ENCODE results near the gene STK38. TPM values are rescaled to one million over a fixed set of nuclear protein-coding genes. Genes with fewer than 3 reads are reported as not detected.

Gene STK38
- total and polyA plus RNA-seq, 2 of the 4 experiments (the other 2 are of a cell fraction), result 10.6 to 19.7 TPM

DNA sequence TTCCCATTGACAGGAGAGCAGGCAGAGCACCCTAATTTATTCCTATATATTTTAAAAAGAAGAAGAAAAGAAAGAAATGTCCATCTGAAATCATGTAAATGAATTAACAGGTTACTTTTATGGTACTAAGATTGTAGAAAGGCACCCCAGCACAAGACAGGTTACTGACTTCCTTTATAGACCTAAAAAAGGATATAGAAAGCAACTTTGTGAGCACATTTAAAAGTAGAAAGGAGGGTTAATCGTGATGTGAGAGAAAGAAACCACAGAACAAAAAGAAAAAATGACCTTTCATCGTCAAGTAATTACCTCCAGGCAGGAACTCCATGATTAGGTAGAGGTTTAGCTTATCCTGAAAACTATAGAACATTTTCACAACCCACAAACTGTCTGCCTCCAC is 29.9 kb downstream of the STK38 start:
- Histone ChIP-seq H3K9ac (ENCODE audit: low read depth, low read length) (no peak overlapping the region), H3K4me2 (ENCODE audit: low read depth, low read length) (no peak overlapping the region), H2AK5ac (ENCODE audit: low read depth, low read length) (no peak overlapping the region), H2AFZ (replicated peaks; ENCODE audit: low read length, poor library complexity) (no peak overlapping the region), H3K9me3 (ENCODE audit: control insufficient read depth, insufficient read depth, low read length) (no peaks in the 10 kb centered on the region), H3K4me3 (ENCODE audit: insufficient read depth, low read depth, low read length) (no peak overlapping the region), H2AK9ac (replicated peaks; ENCODE audit: low read depth, low read length, poor library complexity) (no peak overlapping the region), H2BK15ac (ENCODE audit: low read depth, low read length) (no peak overlapping the region), H3K79me1 (ENCODE audit: low read depth in 1 of 2, low read length in 2 of 2) (peaks cover 3 to 12% of the 10 kb centered on the region in 2 experiments; a peak in 2 of 4 replicates), H3K4ac (ENCODE audit: low read depth, low read length) (no peak overlapping the region), H4K20me1 (ENCODE audit: insufficient read depth, low read length) (no peaks in the 10 kb centered on the region), H3K18ac (ENCODE audit: low read depth, low read length) (no peak overlapping the region), H3K9me1 (ENCODE audit: insufficient read depth, low read length) (peaks cover 7% of the 10 kb centered on the region; the same call in 1 of the 2 replicates), H3K27ac (ENCODE audit: insufficient read depth, low read length) (no peak overlapping the region), H2BK20ac (ENCODE audit: low read depth, low read length) (no peak overlapping the region), H2BK5ac (ENCODE audit: low read depth, low read length, poor library complexity, severe bottlenecking) (no peak overlapping the region), H3K4me1 (ENCODE audit: control insufficient read depth, insufficient read depth, low read length) (no peaks in the 10 kb centered on the region), H3K36me3 (ENCODE audit: control insufficient read depth, insufficient read depth, low read length) (peaks cover 20% of the 10 kb centered on the region), H3K27me3 (ENCODE audit: control insufficient read depth, insufficient read depth, low read length) (no peaks in the 10 kb centered on the region), H3K14ac (replicated peaks; ENCODE audit: low read depth, low read length) (no peak overlapping the region), H3K56ac (ENCODE audit: extremely low read depth, insufficient read depth, low read length) (no peak overlapping the region), H4K8ac (ENCODE audit: low read depth in 2 of 2, low read length in 2 of 2) (no peak overlapping the region), H4K91ac (ENCODE audit: insufficient read depth, low read depth, low read length) (no peak overlapping the region), H3K23ac (ENCODE audit: low read depth, low read length) (no peak overlapping the region), H2BK120ac (ENCODE audit: low read depth, low read length) (no peak overlapping the region), H4K5ac (ENCODE audit: low read depth, low read length) (no peak overlapping the region)
- ChIA-PET POLR2A (ENCODE audit: unreplicated experiment) (no interaction called here), CTCF (no interaction called here)
- DNase-seq, result no peak
- in situ Hi-C loops (cut with MboI; ENCODE audit: low sequenced_read_pairs) (no loop called here), dilution Hi-C loops (cut with HindIII; ENCODE audit: low sequenced_read_pairs, unreplicated experiment) (no loop called here), intact Hi-C loops (cut with micrococcal nuclease) (no loop called here)
- WGBS, 2 experiments (ENCODE audit: extremely low coverage in 2 of 2, insufficient read length in 1 of 2), result no CpG with 5 or more reads among the region's 2 CpGs
- no TSS peak for BruUV-seq (replicated peaks)
- no peak for TF ChIP-seq SMC3 (IDR thresholded peaks at IDR 0.05; ENCODE audit: low read depth, low read length)
- TF ChIP-seq, protein P1, sequence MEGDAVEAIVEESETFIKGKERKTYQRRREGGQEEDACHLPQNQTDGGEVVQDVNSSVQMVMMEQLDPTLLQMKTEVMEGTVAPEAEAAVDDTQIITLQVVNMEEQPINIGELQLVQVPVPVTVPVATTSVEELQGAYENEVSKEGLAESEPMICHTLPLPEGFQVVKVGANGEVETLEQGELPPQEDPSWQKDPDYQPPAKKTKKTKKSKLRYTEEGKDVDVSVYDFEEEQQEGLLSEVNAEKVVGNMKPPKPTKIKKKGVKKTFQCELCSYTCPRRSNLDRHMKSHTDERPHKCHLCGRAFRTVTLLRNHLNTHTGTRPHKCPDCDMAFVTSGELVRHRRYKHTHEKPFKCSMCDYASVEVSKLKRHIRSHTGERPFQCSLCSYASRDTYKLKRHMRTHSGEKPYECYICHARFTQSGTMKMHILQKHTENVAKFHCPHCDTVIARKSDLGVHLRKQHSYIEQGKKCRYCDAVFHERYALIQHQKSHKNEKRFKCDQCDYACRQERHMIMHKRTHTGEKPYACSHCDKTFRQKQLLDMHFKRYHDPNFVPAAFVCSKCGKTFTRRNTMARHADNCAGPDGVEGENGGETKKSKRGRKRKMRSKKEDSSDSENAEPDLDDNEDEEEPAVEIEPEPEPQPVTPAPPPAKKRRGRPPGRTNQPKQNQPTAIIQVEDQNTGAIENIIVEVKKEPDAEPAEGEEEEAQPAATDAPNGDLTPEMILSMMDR (conservative IDR thresholded peaks at IDR 0.05; ENCODE audit: low read depth, low read length), result no peak
- no peak for TF ChIP-seq NFE2L2 (IDR thresholded peaks at IDR 0.05; ENCODE audit: low read depth, low read length)
- TF ChIP-seq CHD1 (IDR thresholded peaks at IDR 0.05; ENCODE audit: low read depth, low read length), result no peak
- TF ChIP-seq, protein P2, sequence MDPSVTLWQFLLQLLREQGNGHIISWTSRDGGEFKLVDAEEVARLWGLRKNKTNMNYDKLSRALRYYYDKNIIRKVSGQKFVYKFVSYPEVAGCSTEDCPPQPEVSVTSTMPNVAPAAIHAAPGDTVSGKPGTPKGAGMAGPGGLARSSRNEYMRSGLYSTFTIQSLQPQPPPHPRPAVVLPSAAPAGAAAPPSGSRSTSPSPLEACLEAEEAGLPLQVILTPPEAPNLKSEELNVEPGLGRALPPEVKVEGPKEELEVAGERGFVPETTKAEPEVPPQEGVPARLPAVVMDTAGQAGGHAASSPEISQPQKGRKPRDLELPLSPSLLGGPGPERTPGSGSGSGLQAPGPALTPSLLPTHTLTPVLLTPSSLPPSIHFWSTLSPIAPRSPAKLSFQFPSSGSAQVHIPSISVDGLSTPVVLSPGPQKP (IDR thresholded peaks at IDR 0.05; ENCODE audit: borderline replicate concordance, low read depth, low read length), result no peak
- TF ChIP-seq RFX5 (IDR thresholded peaks at IDR 0.05; ENCODE audit: low read depth, low read length), result no peak
- TF ChIP-seq BHLHE40 (IDR thresholded peaks at IDR 0.05; ENCODE audit: low read depth, low read length), result no peak
- ATAC-seq (ENCODE audit: low read depth), result no peak
